ENCODE data around the gene DPYD.

Gene DPYD

DNA sequence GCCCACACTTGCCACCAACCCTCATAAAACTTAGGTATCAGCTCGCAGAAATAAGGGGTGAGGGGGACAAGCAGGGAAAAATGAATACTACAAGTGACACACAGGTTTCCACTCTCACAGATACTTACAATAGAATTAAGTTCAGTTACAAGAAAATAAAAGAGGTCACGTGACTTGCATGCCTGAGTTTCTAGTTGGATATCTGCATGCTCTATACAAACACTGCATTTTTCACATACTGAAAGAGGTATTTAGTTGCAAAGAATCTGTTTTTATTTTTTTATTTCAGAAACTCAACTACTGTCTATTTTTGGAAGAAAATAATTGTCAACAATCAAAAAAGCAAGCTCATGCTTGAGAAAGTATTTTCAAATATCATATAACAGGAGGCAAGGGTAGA lies 43.5 kb downstream of the DPYD start:
- no peaks in the 10 kb centered on the region for H3K4me1 ChIP-seq (ENCODE audit: low read length)
- H3K79me2 ChIP-seq (ENCODE audit: low read length), result peaks cover 4% of the 10 kb centered on the region
- no peak overlapping the region for H3K4me3 ChIP-seq (ENCODE audit: low read length)
- H3K9me2 ChIP-seq (replicated peaks; ENCODE audit: insufficient read depth, low read length), result no peaks in the 10 kb centered on the region
- no peak overlapping the region for H3K9ac ChIP-seq (ENCODE audit: low read length)
- H3K36me3 ChIP-seq (replicated peaks; ENCODE audit: insufficient read depth, low read length), result no peaks in the 10 kb centered on the region
- H3K27me3 ChIP-seq (replicated peaks; ENCODE audit: insufficient read depth, low read length), result no peaks in the 10 kb centered on the region
- H3K4me2 ChIP-seq (ENCODE audit: low read depth, low read length), result no peak overlapping the region
- no peak overlapping the region for H3K27ac ChIP-seq (ENCODE audit: low read length)
- H4K20me1 ChIP-seq (ENCODE audit: insufficient read depth, low read length), result no peaks in the 10 kb centered on the region
- TF ChIP-seq EZH2phosphoT487 (IDR thresholded peaks at IDR 0.05; ENCODE audit: low read length), result no peak
- no peak for TF ChIP-seq EZH2 (optimal IDR thresholded peaks at IDR 0.05; ENCODE audit: low read depth, low read length)
- TF ChIP-seq, protein P1, sequence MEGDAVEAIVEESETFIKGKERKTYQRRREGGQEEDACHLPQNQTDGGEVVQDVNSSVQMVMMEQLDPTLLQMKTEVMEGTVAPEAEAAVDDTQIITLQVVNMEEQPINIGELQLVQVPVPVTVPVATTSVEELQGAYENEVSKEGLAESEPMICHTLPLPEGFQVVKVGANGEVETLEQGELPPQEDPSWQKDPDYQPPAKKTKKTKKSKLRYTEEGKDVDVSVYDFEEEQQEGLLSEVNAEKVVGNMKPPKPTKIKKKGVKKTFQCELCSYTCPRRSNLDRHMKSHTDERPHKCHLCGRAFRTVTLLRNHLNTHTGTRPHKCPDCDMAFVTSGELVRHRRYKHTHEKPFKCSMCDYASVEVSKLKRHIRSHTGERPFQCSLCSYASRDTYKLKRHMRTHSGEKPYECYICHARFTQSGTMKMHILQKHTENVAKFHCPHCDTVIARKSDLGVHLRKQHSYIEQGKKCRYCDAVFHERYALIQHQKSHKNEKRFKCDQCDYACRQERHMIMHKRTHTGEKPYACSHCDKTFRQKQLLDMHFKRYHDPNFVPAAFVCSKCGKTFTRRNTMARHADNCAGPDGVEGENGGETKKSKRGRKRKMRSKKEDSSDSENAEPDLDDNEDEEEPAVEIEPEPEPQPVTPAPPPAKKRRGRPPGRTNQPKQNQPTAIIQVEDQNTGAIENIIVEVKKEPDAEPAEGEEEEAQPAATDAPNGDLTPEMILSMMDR (IDR thresholded peaks at IDR 0.05; ENCODE audit: low read length), result no peak
- H3K9me3 ChIP-seq (replicated peaks; ENCODE audit: insufficient read depth, low read length), result no peaks in the 10 kb centered on the region
- no peak for DNase-seq
- no peaks in the 10 kb centered on the region for H3F3A ChIP-seq (ENCODE audit: insufficient read depth, low read length)
- no peak overlapping the region for H2AFZ ChIP-seq (ENCODE audit: low read length)

DNA sequence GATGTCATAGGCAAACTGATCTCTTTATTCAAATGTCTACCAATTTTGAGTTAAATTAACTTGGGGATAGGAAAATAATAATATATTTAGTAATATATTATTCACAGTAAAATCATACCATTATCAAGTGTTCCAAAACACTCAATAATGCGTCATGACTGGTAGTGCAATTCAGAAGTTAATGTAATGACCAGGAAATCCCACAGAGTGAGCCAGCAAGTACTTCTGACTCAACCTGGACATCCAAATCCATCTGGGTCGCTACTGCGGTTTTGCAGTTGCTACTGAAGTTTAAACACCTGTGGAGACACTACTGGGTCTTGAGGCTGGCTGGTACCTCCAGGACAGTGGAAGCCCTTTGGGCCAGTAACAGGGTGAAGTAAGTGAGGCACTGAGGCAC lies 44.8 kb downstream of the DPYD start:
- no peaks in the 10 kb centered on the region for H3K9me3 ChIP-seq (replicated peaks; ENCODE audit: insufficient read depth, low read length)
- DNase-seq, result no peak
- H3K4me3 ChIP-seq (ENCODE audit: low read length), result no peak overlapping the region
- no peaks in the 10 kb centered on the region for H3F3A ChIP-seq (ENCODE audit: insufficient read depth, low read length)
- H3K27me3 ChIP-seq (replicated peaks; ENCODE audit: insufficient read depth, low read length), result no peaks in the 10 kb centered on the region
- H3K79me2 ChIP-seq (ENCODE audit: low read length), result peaks cover 4% of the 10 kb centered on the region
- H3K27ac ChIP-seq (ENCODE audit: low read length), result no peak overlapping the region
- H3K4me2 ChIP-seq (ENCODE audit: low read depth, low read length), result no peak overlapping the region
- H2AFZ ChIP-seq (ENCODE audit: low read length), result no peak overlapping the region
- H3K9me2 ChIP-seq (replicated peaks; ENCODE audit: insufficient read depth, low read length), result no peaks in the 10 kb centered on the region
- H3K9ac ChIP-seq (ENCODE audit: low read length), result no peak overlapping the region
- H4K20me1 ChIP-seq (ENCODE audit: insufficient read depth, low read length), result no peaks in the 10 kb centered on the region
- TF ChIP-seq EZH2 (optimal IDR thresholded peaks at IDR 0.05; ENCODE audit: low read depth, low read length), result no peak
- TF ChIP-seq EZH2phosphoT487 (IDR thresholded peaks at IDR 0.05; ENCODE audit: low read length), result no peak
- TF ChIP-seq, protein P1 (IDR thresholded peaks at IDR 0.05; ENCODE audit: low read length), result no peak
- H3K36me3 ChIP-seq (replicated peaks; ENCODE audit: insufficient read depth, low read length), result no peaks in the 10 kb centered on the region
- H3K4me1 ChIP-seq (ENCODE audit: low read length), result no peaks in the 10 kb centered on the region

DNA sequence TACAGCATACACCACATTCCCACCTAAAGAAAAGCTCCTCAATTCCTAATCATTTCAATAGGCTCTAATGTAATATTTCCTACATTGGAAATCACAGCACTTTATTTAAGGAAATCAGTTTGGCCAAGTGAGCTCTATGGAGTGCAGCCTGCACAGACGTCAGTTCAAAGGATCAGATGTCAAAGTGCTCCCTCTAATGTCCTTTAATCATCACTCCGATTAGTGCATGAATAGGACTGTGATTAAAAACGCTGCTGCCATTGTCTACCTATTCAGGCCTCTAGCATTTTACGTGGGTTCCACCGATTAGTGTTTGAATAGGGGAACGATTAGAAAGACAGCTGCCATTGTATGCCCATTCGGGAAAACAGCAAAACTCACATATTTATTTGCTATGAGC lies 50.2 kb downstream of the DPYD start:
- H4K20me1 ChIP-seq (ENCODE audit: insufficient read depth, low read length), result no peaks in the 10 kb centered on the region
- no peak for DNase-seq
- H3K9me3 ChIP-seq (replicated peaks; ENCODE audit: insufficient read depth, low read length), result no peaks in the 10 kb centered on the region
- H3K79me2 ChIP-seq (ENCODE audit: low read length), result peaks cover 10% of the 10 kb centered on the region
- H3K9ac ChIP-seq (ENCODE audit: low read length), result no peak overlapping the region
- no peak overlapping the region for H3K4me3 ChIP-seq (ENCODE audit: low read length)
- no peaks in the 10 kb centered on the region for H3K9me2 ChIP-seq (replicated peaks; ENCODE audit: insufficient read depth, low read length)
- no peak overlapping the region for H3K27ac ChIP-seq (ENCODE audit: low read length)
- TF ChIP-seq EZH2phosphoT487 (IDR thresholded peaks at IDR 0.05; ENCODE audit: low read length), result no peak
- no peak for TF ChIP-seq EZH2 (optimal IDR thresholded peaks at IDR 0.05; ENCODE audit: low read depth, low read length)
- TF ChIP-seq, protein P1 (IDR thresholded peaks at IDR 0.05; ENCODE audit: low read length), result no peak
- H3K4me1 ChIP-seq (ENCODE audit: low read length), result 0 out of 2 replicates have a peak, but pooled peaks cover under 1% of the 10 kb centered on the region
- no peaks in the 10 kb centered on the region for H3F3A ChIP-seq (ENCODE audit: insufficient read depth, low read length)
- no peaks in the 10 kb centered on the region for H3K36me3 ChIP-seq (replicated peaks; ENCODE audit: insufficient read depth, low read length)
- H2AFZ ChIP-seq (ENCODE audit: low read length), result no peak overlapping the region
- H3K4me2 ChIP-seq (ENCODE audit: low read depth, low read length), result no peak overlapping the region
- H3K27me3 ChIP-seq (replicated peaks; ENCODE audit: insufficient read depth, low read length), result no peaks in the 10 kb centered on the region
